HG02588 (cell line): ENCODE results near the gene SCAPER.

Experiments
- ATAC-seq: cut with Tn5 transposase; IDR thresholded peaks from one replicate; pipeline ENCODE4 v1.9.1; 2021; ENCODE audit warnings: mild to moderate bottlenecking, moderate library complexity; ENCODE audit not compliant: unreplicated experiment

Gene SCAPER

DNA sequence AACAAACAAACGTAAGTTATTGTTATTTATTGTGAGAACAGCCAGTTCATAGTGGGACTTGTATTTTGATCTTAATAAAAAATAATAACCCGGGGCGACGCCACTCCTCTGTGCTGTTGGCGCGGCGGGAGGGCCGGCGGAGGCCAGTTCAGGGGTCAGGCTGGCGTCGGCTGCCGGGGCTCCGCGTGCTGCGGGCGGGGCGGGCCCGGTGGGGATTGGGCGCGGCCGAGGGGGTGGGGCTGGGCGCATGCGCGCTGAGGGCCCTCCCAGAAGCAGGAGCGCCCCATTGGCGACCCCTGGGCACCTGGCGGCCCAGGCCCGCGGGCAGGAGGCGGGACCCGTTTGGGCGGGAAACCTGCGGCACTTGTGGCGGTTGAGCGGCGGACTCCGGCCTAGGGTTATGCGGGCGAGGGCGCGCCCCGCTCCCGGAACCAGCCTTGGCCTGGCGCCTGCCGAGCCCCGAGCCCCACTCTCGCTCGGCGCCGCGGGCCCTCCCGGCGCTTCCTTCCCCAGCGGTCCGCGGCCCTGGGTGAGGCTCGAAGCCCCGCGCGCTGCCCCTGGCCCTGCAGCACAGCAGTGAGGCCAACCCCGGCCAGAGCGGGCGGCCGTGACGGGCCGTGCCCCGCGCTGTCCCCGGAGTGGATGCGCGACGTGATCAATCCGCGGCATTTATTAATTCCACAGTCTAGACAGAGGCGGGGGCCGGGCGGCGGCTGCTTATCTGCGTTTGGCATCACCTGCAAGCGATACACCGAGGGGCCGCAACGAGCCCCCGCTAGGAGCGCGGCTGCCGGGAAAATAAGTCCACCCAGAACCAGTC lies 562.5 kb downstream of the SCAPER start:
- no peak for ATAC-seq

DNA sequence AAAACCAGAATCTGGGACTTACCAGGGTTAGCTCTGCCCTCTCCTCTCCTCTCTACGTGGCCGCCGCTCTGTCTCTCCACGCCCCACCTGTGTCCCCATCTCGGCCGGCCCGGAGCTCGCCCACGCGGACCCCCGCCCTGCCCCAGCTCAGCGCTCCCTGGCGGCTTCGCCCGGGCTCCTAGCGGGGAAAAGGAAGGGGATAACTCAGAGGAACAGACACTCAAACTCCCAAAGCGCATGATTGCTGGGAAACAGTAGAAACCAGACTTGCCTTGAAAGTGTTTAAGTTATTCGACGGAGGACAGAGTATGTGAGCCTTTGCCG lies 563.1 kb downstream of the SCAPER start:
- ATAC-seq = no peak

DNA sequence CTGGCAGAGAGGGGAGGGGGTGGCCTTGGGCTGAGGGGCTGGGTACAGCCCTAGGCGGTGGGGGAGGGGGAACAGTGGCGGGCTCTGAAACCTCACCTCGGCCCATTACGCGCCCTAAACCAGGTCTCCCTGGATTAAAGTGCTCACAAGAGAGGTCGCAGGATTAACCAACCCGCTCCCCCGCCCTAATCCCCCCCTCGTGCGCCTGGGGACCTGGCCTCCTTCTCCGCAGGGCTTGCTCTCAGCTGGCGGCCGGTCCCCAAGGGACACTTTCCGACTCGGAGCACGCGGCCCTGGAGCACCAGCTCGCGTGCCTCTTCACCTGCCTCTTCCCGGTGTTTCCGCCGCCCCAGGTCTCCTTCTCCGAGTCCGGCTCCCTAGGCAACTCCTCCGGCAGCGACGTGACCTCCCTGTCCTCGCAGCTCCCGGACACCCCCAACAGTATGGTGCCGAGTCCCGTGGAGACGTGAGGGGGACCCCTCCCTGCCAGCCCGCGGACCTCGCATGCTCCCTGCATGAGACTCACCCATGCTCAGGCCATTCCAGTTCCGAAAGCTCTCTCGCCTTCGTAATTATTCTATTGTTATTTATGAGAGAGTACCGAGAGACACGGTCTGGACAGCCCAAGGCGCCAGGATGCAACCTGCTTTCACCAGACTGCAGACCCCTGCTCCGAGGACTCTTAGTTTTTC lies 563.6 kb downstream of the SCAPER start:
- no peak for ATAC-seq

DNA sequence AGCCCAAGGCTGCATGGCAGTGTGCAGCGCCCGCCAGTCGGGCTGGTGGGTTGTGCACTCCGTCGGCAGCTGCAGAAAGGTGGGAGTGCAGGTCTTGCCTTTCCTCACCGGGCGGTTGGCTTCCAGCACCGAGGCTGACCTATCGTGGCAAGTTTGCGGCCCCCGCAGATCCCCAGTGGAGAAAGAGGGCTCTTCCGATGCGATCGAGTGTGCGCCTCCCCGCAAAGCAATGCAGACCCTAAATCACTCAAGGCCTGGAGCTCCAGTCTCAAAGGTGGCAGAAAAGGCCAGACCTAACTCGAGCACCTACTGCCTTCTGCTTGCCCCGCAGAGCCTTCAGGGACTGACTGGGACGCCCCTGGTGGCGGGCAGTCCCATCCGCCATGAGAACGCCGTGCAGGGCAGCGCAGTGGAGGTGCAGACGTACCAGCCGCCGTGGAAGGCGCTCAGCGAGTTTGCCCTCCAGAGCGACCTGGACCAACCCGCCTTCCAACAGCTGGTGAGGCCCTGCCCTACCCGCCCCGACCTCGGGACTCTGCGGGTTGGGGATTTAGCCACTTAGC lies 564.3 kb downstream of the SCAPER start:
- ATAC-seq = no peak

DNA sequence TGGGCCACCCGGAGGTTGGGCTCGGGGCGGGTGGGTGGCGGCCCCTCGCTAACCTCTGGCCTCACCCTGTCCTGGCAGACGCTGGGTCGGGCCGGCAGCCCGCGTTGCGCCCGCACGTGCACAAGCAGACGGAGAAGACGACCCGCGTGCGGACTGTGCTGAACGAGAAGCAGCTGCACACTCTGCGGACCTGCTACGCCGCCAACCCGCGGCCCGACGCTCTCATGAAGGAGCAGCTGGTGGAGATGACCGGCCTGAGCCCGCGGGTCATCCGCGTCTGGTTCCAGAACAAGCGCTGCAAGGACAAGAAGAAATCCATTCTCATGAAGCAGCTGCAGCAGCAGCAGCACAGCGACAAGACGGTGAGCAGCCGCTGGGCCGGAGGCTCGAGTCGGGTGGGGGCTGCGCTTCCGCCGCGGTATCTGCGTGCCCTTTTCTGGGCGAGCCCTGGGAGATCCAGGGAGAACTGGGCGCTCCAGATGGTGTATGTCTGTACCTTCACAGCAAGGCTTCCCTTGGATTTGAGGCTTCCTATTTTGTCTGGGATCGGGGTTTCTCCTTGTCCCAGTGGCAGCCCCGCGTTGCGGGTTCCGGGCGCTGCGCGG lies 564.8 kb downstream of the SCAPER start:
- no peak for ATAC-seq

DNA sequence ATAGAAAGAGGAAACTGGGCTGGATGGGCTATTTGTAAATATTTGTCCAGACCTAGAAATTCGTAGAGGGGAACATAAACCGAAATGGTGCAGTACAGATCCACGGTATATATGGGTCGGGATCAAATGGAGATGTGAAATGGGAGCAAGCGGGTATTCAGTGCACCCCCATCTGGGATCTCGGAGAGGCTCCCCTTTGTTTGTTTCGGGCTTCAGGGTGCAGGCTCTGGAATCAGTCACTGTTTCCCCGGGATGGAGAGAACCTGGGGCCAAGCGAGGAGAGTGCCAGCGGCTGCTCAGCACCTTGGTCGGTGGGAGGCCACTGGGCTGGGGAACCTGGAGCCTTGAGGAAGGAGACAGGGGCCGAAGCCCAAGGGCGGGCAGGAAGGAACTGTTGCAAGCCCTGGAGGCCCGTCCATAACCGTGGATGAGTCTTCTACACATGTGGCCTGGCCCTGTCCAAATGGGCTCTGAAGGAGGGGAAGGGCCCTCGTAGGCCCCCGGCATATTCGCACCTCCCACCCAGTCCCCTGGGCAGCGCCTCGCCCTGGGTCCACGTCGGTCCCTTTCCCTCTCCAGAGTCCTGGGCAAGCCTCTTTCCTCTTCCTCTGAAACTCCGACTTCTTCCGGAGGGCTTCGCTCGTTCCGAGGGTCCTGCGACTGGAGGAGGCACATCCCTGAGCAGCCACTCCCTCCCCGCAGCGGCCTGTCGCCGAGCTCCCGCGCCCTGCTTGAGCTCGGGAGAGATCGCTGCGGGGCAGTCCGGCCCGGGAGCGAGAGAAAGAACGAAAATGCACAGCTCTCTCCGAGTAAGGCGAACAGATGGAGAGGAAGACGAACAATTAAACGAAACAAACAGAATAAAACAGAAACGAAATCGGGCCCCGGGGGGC lies 565.6 kb downstream of the SCAPER start:
- ATAC-seq = no peak

DNA sequence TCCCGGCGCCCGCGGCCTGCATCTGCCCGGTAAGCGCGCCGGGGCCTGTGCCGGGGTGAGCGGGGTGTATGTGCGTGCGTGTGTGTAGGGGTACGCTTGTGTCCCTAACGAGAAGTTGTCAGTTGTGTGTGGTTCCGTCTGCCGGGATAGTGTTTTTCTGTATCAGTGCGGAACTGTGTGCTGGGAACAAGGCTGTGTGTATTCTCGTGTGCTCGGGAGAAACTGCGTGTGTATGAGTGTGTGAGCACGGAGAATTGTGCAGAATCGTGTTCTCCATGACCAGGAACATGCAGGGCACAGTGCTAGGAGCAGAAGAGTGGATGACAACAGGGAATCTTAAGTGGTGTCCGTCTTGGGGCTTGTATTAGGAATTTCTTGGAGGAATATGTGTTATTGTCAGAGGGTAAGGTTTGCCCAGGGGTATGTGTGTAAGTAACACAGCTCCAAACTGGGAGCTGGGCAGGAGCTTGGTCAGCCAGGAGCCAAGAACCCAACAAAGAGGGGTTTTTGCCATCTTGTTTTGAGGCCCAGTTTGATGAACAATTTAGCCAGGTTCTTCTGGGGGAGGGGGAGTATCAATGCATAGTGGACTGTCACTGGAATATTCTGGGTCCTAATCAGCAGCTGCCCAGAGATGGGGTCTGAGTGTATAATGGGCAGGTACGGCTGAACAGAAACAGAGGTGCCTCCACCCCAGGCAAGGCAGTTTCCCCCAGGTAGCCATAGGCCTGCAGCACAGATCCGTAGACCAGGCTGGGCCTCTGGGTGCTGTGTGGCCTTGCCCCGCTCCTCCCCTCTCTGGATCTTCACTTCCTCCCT lies 566.4 kb downstream of the SCAPER start:
- no peak for ATAC-seq

DNA sequence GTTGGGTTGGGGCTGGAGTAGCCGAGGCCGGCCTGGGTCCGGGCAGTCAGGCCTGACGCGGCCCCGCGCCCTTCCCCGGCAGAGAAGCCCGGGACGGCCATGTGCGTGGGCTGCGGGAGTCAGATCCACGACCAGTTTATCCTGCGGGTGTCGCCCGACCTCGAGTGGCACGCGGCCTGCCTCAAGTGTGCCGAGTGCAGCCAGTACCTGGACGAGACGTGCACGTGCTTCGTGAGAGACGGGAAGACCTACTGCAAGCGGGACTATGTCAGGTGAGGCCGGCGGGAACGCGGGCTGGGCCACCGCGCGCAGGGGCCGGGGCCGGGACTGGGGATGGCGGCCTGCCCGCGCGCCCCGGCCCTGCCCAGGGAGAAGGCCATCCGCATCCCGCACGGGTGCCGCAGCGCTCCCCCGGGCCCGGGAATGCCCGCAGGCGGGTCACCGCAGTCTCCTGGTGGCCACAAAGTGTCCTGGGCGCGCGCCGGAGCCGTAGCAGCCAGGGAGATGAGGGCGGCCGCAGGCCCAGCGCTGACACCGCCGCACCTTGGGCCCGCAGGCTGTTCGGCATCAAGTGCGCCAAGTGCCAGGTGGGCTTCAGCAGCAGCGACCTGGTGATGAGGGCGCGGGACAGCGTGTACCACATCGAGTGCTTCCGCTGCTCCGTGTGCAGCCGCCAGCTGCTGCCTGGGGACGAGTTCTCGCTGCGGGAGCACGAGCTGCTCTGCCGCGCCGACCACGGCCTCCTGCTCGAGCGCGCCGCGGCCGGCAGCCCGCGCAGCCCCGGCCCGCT lies 567.2 kb downstream of the SCAPER start:
- no peak for ATAC-seq

DNA sequence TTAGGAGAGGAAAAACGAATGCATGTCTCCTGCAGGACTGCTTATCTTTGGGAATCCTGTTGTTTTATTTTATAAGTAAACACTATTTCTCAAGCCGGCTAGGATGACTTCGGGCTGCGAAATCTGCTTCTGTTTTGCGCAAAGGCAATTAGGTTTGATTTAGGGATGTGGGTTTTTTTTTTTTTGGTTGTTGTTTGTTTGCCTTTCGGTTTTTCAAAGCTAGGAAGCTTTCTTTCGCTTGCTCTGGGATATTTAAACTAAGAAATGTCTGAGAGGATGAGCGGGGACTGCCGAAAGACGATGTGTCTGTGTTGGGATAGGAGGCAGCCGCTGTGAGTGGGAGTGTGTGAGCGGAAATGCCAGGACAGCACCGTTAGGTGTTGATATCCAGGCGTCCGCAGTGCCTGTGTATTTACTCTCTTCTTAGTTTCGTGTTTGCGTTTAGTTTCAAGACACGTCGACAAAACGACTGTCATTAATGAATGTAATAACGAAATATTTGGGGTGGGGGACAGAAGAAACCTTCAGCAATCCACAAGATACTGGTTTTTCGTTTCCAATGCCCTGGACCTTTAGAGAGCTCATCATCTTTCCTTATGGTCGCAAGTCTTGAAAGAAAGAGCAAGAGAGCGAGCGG lies 568.0 kb downstream of the SCAPER start:
- ATAC-seq = no peak

DNA sequence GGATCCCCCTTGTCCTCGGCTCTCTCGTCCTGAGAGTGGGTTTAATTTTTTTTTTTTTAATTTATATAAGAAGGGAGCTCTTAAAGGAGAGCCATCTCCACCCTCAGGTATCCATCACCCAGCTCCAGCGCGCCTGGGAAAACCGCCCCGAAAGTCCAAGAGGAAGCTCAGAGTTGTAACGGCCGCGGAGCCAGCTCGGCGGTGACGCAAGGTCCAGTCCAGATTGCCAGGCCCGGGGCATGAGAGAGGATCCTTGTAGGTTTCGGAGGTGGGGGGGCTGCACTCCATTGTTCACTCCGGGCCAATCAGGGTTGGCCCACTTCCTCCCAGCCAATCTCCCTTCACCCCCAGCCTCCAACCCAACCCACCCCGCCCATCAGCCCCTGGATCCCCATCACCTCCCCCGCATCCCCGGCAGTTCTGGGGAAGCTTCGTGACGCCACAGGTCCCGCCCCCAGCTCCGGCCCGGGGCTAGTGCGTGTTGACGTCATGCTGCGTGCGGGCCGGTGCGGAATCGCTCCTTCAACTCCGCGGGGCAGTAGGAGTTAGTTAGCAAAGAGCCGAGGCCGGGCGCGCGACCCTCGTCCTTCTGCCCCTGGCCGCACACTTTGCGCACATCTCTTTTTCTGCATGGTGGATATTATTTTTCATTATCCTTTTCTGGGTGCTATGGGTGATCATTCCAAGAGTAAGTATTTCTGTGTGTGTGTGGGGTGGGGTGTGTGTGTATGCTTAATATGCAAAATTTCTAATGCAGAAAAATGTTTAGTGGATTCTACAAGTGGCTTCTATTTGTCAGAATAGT lies 568.7 kb downstream of the SCAPER start, which contains the start of gene ISL2:
Gene ISL2 (plus strand): TSS at position 520 of the 805 bp plus-strand sequence. CDS start 111 bp downstream, at position 631.
- peak; percentile 63 for ATAC-seq

DNA sequence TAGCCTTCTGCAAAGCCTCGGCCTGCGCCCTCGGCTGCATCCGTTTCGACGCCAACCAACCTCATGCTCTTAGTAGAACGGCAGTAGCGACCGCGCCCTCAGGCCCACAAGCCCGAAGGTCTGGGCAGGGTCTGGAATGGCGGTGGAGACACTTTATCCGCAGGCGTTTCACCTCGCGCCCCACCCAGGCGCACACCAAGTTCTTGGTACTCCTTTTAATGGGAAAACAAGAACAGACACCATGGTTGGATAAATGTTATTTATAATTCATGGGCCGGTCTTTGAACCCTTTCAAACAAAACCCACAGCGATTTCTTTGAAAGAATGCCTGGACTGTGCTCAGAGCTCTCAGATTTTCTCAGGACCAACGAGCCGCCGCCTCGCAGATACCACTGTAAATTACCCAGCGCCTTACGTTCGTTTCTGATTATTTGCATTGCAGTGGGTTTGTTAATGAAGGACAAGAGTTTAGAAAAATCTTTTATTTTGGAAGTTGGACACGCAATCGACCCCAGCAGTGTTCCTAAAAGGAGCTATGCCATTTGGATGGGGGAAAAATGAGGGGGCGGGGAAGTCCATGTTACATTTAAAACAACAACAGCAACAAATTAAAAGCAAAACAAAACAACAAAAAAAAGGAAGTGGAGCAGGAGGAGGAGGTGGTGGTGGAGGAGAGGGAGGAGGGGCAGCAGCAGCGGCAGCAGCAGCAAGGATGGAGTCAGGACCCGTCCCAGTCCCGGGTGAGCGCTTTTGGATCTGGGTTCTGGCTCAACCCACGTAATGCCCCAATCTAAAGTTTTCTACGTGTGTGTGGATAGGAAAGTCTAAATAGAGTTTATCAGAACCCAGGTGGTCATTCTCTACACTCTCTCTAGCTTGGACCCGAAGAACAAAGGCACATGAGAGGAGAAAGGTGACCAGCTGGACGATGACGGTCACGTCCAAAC lies 569.6 kb downstream of the SCAPER start:
- ATAC-seq = no peak

DNA sequence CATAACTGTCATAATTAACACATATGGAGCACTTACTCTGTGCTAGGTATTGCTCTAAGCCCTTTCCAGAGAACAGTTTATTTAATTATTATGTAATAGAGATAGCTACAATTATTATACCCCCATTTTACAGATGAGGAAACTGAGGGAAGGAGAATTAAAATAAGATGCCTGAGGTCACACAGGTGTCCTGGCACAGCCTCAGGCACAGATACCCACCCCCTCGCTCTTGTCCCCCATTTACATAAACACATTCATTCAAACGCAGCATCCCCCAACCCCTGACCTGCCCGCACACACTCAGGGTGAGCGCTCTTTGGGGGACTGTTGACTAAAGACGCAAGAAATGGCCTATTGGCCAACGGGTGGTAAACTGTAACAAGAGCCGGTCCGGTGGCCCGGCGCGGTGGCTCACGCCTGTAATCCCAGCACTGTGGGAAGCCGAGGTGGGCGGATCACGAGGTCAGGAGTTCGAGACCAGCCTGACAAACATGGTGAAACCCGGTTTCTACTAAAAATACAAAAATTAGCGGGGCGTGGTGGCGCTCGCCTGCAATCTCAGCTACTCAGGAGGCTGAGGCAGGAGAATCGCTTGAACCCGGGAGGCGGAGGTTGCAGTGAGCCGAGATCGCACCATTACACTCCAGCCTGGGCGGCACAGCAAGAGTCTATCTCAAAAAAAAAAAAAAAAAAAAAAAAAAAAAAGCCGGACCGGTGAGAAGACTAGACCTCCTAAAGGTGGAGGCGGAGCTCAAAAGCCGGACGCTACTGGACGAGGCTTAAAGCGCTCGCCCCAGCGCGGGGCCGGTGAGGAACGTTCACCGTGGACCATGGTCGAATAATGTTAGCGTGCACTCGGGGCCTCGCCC lies 570.5 kb downstream of the SCAPER start:
- ATAC-seq = no peak

DNA sequence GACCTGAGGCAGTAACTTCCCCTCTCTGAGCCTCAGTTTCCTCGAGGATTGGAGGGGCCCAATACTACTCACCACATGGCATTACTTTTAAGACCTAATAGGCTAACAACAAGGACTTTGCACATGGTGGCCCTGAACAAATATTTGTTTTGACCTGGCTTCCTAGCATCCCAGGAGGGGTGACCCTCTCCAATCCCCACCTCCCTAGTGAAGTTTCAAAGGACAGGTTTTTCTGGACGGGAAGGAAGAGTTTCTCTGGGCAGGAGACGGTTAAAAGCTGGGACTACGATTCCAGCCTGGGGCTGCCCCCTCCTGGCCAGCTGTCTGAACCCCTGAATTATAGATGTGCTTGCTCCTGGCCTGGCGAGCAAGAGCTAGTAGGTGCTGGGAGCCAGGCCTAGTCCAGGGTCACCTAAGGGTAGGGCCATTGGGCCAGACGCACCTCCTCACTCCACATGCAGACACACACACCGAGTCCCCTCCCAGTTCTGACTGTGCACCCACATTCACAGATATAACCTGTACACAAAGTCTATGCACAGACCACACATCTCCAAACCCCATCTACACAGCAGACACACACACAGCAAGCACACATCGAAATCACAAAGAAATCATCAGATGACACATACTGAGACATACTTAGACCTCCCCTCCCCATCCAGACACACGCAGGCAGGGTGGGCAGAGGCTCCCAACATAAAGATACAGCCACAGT lies 571.3 kb downstream of the SCAPER start:
- no peak for ATAC-seq

DNA sequence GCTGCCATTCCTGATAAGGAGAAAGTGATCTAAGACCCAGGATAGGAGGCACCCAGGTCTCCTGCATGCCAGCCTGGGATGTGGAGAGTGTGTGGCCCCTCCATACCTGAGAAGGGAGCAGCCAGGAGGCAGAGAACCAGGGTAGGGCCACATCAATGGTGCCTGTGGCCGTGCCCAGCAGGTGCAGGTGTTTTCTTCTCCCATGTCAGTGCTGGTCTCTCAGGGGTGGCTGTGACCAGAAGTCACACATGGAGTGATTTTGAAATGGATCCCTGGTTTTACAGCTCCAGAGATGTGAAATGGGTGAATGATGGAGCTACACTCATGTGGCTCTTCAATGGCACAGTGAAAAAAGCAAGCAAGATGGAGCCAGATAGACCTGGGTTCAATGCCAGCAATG lies 571.8 kb downstream of the SCAPER start:
- ATAC-seq = no peak

DNA sequence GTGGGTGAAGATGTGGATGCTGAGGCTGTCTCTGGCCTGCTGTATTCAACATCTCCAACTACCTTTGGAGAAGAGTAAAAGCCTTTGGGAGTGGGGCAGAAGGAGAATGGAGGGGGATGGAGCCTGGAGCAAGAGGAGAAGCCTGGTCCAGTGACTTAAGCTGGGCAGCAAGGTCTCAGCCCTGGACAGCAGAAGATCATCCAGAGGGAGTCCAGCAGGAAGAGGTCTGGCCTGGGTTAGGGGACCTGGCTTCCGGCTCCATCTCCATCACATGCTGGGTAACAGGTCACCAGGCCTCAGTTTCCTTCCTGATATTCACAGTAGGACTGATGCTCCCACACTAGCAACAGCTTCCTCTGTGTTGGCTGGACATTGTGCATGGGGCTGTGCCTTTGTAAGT lies 572.3 kb downstream of the SCAPER start:
- no peak for ATAC-seq
